HepG2 (cell line): ENCODE data around the gene NECAB2. TPM values are rescaled to one million over a fixed set of nuclear protein-coding genes. Genes with fewer than 3 reads are reported as not detected.
A peak's percentile ranks its signal among the peaks of the same experiment; 100 is the strongest.

Experiments
- ATRX ChIP-seq: sonication (generic); formaldehyde crosslinking; IDR thresholded peaks from 2 replicates; pipeline ENCODE4 v1.4.0; 2020; ENCODE audit warnings: missing genetic modification reagents, borderline replicate concordance
- DRAP1 ChIP-seq: IDR thresholded peaks from 2 replicates; pipeline ENCODE4 v1.6.1; 2016; ENCODE audit warnings: missing genetic modification reagents, missing compliant biosample characterization
- KLF6 ChIP-seq: IDR thresholded peaks from 2 replicates; pipeline ENCODE4 v1.8.0; 2016; ENCODE audit warnings: missing biosample characterization, missing genetic modification reagents
- MED1 ChIP-seq: sonication (generic); formaldehyde crosslinking; IDR thresholded peaks from 2 replicates; pipeline ENCODE4 v1.4.0; 2020; ENCODE audit warnings: missing genetic modification reagents
- MXD1 ChIP-seq: sonication (generic); formaldehyde crosslinking; IDR thresholded peaks from 2 replicates; pipeline ENCODE4 v1.4.0; 2020; ENCODE audit warnings: mild to moderate bottlenecking, missing genetic modification reagents
- NR2F1 ChIP-seq, 2 experiments: fragments of 450-650 bp in 1 of 2; formaldehyde crosslinking in 1 of 2; IDR thresholded peaks; 2 replicates each; pipeline versions ENCODE4 v1.5.0 to v1.6.1; 2016 to 2020; ENCODE audit warnings: mild to moderate bottlenecking in 1 of 2, missing compliant biosample characterization in 1 of 2, missing genetic modification reagents in 1 of 2, moderate library complexity in 1 of 2
- NR2F6 ChIP-seq, 2 experiments: IDR thresholded peaks; 2 replicates each; pipeline ENCODE4 v1.6.1; 2016; ENCODE audit warnings: antibody characterized with exemption in 1 of 2, mild to moderate bottlenecking in 1 of 2
- SUZ12 ChIP-seq: fragments of 150-350 bp; IDR thresholded peaks from 2 replicates; pipeline ENCODE4 v1.6.1; 2014; ENCODE audit warnings: low read depth, low read length
- TBL1XR1 ChIP-seq: fragments of 150-350 bp; IDR thresholded peaks from 2 replicates; pipeline ENCODE4 v1.6.1; 2014; ENCODE audit warnings: borderline replicate concordance, low read length; ENCODE audit not compliant: partially characterized antibody
- TBX2 ChIP-seq: sonication (generic); formaldehyde crosslinking; IDR thresholded peaks from 2 replicates; pipeline ENCODE4 v1.5.0; 2020; ENCODE audit warnings: missing genetic modification reagents, mild to moderate bottlenecking, borderline replicate concordance
- THAP9 ChIP-seq: sonication (generic); formaldehyde crosslinking; IDR thresholded peaks from 2 replicates; pipeline ENCODE4; 2020; ENCODE audit warnings: missing genetic modification reagents, mild to moderate bottlenecking, borderline replicate concordance
- XRCC5 ChIP-seq: fragments of 200-400 bp; formaldehyde crosslinking; optimal IDR thresholded peaks from 2 replicates; pipeline ENCODE3; 2017; ENCODE audit warnings: mild to moderate bottlenecking, low read length
- YEATS2 ChIP-seq: sonication (generic); formaldehyde crosslinking; IDR thresholded peaks from 2 replicates; pipeline ENCODE4 v1.4.0; 2020; ENCODE audit warnings: missing genetic modification reagents, borderline replicate concordance
- ZGPAT ChIP-seq: IDR thresholded peaks from 2 replicates; pipeline ENCODE4 v1.6.1; 2016; ENCODE audit warnings: mild to moderate bottlenecking
- ZNF350 ChIP-seq: sonication (generic); formaldehyde crosslinking; IDR thresholded peaks from 2 replicates; pipeline ENCODE4 v1.4.0; 2020; ENCODE audit warnings: mild to moderate bottlenecking, low read depth, missing genetic modification reagents, borderline replicate concordance
- ZNF503 ChIP-seq: sonication (generic); formaldehyde crosslinking; IDR thresholded peaks from 2 replicates; pipeline ENCODE4 v1.4.0; 2020; ENCODE audit warnings: missing genetic modification reagents
- ZNF569 ChIP-seq: sonication (generic); formaldehyde crosslinking; IDR thresholded peaks from 2 replicates; pipeline ENCODE4 v1.5.0; 2020; ENCODE audit warnings: mild to moderate bottlenecking, missing genetic modification reagents, moderate library complexity, borderline replicate concordance
- ZNF589 ChIP-seq: sonication (generic); formaldehyde crosslinking; conservative IDR thresholded peaks from 2 replicates; pipeline ENCODE4 v1.8.0; 2022; ENCODE audit warnings: mild to moderate bottlenecking, moderate library complexity, missing genetic modification reagents
- ZNF839 ChIP-seq: sonication (generic); formaldehyde crosslinking; IDR thresholded peaks from 2 replicates; pipeline ENCODE4 v1.4.0; 2020; ENCODE audit warnings: missing genetic modification reagents, mild to moderate bottlenecking, borderline replicate concordance
- polyA plus RNA-seq, 8 experiments: library from polyadenylated mRNA; depleted of rRNA in 3 of 8; stranded (reverse) in 7 of 8; unstranded in 1 of 8; fragments of >200 nt; fragmentation: Illumina TruSeq in 4 of 8; extraction: Trizol in 4 of 8; gene quantifications; 2 replicates each; pipeline versions ENCODE4 v1.2.1 to v1.2.3, GENCODE V29; 2011 to 2016; ENCODE audit warnings: low read depth in 4 of 8, missing spikeins in 1 of 8, mixed read lengths in 1 of 8; ENCODE audit not compliant: insufficient read depth in 1 of 8
- total RNA-seq, 5 experiments: library from RNA; depleted of rRNA; stranded (reverse); fragments of >200 nt; fragmentation: Illumina TruSeq; extraction: Trizol; gene quantifications; 2 replicates each; pipeline ENCODE4 v1.2.3, GENCODE V29; 2016; ENCODE audit warnings: low read depth in 1 of 5

NECAB2 gene
- total and polyA plus RNA-seq, 2 of the 13 experiments (the other 11 are each of a cell fraction or from before 2014, with no cell fraction given): 0.21 to 0.49 TPM

GRCh38 chr16:84048270-84048669, 80.2 kb downstream of the NECAB2 start (continued):
- TF ChIP-seq ZNF503 (CRISPR knock-in tag): no peak
- TF ChIP-seq ATRX (CRISPR knock-in tag): no peak
- 0 out of 2 replicates have a peak, but pooled peaks have one; percentile 40 for TF ChIP-seq ZGPAT (CRISPR knock-in tag)
- TF ChIP-seq KLF6 (CRISPR knock-in tag): no peak
- 0 out of 2 replicates have a peak, but pooled peaks have one; percentile 19 for TF ChIP-seq MXD1
- 0 out of 2 replicates have a peak, but pooled peaks have one; percentile 26 for TF ChIP-seq DRAP1 (CRISPR knock-in tag)
- peak; percentile 85; the same call in 1 of the 2 replicates for TF ChIP-seq TBX2 (CRISPR knock-in tag)
- TF ChIP-seq ZNF569: no peak
- TF ChIP-seq NR2F1 (CRISPR knock-in tag; IDR thresholded peaks at IDR 0.05): no peak
- TF ChIP-seq ZNF589 (CRISPR knock-in tag): no peak
- TF ChIP-seq TBL1XR1: no peak
- peak; percentile 33; the same call in 1 of the 2 replicates for TF ChIP-seq NR2F6 (IDR thresholded peaks at IDR 0.05)
- TF ChIP-seq NR2F6 (CRISPR knock-in tag; IDR thresholded peaks at IDR 0.05): 0 out of 2 replicates have a peak, but pooled peaks have one; percentile 18
- TF ChIP-seq THAP9 (CRISPR knock-in tag): no peak
- TF ChIP-seq XRCC5: no peak
- TF ChIP-seq YEATS2 (CRISPR knock-in tag): no peak
- no peak for TF ChIP-seq SUZ12
- TF ChIP-seq MED1 (CRISPR knock-in tag): no peak
- no peak; the same call in 1 of the 2 replicates for TF ChIP-seq ZNF350 (CRISPR knock-in tag)
- no peak for TF ChIP-seq ZNF839 (CRISPR knock-in tag)
